Stimulated activated CD4-positive, alpha-beta T cell treated with anti-CD3 and anti-CD28 coated beads, Interleukin-2, amount 100 ng/mL, for 48 hours (primary cell): ENCODE measurements around the gene PITPNC1.
A peak's percentile ranks its signal among the peaks of the same experiment; 100 is the strongest.

Experiments used
- DNase-seq, 2 donors: peaks; one replicate each; pipeline ENCODE4 v3.0.0-alpha.2; 2020

The PITPNC1 gene

GRCh38 chr17:67435786-67436185, 58.7 kb downstream of the PITPNC1 start:
- DNase-seq: no peak

GRCh38 chr17:67436233-67436632, 59.2 kb downstream of the PITPNC1 start:
- DNase-seq: no peak

DNA sequence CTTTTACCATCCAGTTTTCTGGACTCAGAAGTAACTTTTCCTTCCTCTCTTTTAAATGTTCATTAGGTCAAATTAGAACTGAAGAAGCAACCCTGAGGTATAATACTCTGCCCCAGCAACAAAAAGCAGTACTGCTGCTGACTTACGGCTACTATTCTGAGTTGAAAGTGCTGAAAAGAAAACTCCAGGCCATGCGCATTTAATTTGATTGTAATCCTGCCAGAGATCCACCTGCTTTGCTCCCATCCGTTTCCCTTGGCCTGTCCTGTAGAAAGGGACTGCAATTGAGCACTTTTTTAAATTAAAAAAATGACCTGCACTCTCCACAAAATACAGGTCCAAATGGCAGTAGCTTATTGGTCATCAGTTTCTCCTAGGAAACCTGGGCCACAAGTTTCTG, 61.6 kb downstream of the PITPNC1 start:
- DNase-seq: no peak

DNA sequence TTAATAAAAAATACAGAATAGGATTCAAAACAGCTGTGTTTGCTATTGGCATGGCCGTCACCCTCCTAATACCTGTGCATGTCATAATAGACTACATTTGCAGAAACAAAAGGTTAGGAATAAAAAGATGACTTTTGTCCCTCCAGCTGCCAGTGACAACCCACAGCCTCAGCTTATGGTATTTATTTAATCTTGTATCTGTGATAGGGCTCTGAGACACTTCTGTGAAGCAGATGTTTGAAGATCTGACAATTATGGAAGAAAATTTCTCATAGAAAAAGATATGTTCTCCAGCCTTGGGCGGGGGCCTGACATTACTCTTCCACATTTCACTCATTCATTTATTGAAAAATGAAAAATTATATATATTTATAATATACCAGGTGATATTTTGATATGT, 62.2 kb downstream of the PITPNC1 start:
- no peak for DNase-seq

DNA sequence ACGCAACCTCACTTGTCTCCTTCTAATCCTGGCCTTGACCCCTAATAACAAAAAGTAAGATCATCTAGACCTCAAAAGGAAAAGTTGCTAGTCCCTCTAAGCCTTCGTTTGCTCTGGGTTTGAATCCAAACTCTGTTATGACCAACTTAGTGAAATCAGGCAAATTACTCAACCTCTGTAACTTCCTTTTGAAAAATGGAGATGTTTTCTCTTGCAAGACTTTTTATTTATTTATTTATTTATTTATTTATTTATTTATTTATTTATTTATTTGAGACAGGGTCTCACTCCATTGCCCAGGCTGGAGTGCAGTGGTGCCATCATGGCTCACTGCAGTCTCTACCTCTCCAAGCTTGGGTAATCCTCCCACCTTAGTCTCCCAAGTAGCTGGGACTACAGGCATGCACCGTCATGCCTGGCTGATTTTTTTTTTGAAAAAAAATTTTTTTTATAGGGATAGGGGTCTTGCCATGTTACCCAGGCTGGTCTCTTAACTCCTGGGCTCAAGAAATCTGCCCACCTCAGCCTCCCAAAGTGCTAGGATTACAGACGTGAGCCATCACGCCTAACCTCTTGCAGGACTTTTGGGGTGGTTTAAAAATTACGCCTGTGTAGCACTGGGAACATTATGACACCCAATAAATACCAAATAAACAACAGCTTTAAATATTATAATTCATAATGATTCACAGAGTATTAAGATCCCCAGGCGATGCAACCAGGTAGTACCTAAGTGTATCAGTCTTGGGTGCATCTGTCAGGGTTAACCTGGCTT, 63.4 kb downstream of the PITPNC1 start:
- DNase-seq: no peak

GRCh38 chr17:67441052-67441895, 64.2 kb downstream of the PITPNC1 start:
- peak; percentile 55 to 58 for DNase-seq

- no peak for DNase-seq
Observed at GRCh38 chr17:67441896-67442219, 64.8 kb downstream of the PITPNC1 start.

DNA sequence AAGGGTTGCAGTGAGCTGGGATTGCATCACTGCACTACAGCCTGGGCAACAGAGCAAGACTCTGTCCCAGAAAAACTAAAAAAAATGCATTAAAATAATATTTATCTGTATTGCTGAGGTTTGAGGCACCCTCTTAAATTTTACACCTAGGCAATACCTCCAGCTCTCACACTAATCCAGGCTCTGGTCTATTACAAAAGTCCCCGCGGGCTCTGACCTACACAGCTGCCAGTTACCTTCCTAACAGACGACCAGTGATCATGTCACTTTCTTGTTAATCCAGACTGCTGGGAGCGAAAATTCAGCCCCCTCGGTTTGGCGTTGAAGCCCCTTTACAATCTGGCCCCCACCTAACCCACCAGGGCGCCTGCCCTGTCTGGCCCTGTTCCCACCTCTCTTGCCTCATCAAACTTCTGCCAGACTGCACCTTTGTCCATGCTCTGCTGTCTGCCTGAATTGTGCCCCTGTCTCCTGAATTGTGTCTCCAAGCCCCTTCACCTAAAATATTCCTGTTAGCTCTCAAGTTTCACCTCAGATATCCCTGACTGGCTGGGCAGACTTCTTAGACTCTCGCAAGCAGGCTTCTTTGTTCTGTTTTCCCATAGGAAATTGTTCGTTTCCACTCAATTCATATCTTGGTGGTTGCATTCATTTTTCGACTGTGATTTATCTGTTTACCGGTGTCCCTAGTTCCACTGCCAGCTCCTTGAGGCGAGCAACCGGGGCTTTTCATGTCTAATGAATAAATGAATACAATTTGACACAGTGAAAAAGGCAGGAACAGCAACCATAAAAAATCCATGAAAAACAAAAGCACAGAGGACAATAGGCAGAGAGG, 65.9 kb downstream of the PITPNC1 start:
- DNase-seq: no peak

DNA sequence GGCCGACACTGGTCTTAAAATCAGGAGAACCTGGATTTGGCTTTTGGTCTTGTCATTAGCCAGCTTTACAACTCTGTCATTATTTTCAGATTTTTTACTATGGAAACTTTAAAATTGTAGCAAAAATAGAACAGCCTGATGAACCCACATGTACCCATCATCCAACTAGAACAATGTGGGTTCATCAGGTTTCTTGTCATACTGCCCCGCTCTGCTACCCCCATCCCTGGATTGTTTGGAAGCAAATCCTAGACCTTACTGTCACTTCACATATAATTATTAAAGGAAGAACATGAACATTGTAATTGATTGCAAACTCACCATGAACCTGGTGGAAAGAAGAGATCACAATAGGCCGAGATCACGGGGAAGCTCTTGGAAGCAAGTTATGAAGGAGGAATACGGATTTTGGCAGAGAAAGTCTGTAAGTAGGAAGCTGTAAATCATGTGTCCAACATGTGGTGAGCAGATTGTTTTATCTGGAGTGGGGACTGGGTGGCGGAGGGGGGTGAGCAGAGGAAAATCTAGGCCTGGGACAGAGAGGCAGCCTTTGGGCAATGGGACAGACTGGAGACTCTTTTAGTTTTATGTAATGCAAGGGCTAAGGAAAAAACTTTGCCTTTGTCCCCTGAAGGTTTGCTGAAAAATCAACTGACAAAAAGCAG, 67.0 kb downstream of the PITPNC1 start:
- DNase-seq: no peak

DNA sequence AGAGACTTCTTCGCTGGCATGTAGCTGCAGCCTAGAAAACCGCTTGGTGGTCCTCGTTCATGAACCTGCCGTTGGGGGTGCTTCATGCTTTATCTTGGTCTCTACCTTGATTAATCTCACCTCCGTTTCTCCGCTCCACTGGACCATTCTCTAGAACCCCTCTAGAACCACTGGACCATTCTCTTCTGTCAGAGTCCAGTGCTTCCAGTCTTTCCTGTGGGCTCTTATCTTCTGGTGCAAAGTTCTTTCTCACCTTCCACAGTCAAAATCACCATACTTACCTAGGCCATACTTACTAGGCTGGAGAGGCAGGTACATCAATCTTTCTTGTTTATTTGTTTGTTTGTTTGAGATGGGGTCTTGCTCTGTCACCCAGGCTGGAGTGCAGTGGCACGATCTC, 71.4 kb downstream of the PITPNC1 start:
- DNase-seq: no peak

DNA sequence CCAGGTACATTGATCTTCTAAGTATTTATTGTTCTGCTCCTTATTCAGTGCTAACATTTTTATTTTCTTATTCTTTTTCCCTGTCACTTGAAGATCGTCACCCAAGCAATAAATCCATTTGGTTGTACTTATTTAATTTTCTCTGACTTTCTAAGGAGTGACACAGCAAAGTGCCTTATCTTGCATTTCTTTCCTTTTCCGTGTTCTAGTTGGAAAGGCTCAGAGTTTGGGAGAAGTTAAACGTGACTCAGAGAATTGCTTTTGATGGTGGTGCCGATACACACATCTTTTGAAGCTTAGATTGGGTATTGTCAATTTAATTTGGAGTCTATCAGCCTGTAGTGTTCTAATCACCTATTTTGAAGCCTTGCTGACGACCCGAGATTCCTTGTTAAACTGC, 72.0 kb downstream of the PITPNC1 start:
- no peak for DNase-seq

GRCh38 chr17:67449845-67450755, 73.0 kb downstream of the PITPNC1 start:
- no peak for DNase-seq

DNA sequence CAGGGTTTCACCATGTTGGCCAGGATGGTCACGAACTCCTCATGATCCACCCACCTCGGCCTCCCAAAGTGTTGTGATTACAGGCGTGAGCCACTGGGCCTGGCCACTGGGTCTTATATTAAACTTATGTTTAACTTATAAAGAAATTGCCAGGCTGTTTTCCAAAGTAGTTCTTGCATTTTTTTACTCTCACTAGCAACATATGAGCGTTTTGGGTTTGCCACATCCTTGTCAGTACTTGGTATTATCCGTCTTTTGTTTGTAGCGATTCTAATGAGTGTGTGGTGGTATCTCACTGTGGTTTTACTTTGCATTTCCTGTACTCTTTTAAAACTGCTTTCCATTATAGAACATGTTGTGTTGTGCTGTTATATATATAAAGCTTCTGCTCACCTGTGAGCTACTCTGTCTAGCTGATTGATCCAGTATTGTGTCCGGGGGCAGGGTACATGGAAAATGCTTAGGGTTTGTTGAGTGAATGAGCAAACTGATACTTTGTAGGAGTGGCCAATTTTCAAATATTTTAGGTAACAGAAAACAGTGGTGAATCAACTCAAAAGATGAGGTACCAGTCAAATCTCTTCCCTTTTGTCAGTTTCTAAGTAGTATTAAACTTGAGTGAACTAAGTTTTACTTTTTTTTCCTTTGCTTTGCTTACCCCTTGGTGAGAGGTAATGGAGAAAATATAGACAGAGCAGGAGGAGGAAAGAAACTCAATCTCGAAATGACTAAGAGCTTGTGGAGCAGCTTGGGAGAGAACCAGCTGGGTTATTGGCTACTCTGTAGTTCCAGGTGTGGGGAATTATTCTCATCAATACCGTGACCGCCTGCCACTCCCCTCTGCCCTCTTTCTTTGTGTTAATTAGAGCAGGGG, 75.8 kb downstream of the PITPNC1 start:
- DNase-seq: no peak

GRCh38 chr17:67456103-67456502, 79.0 kb downstream of the PITPNC1 start:
- no peak for DNase-seq

- DNase-seq: no peak
Observed at GRCh38 chr17:67456889-67457288, 79.8 kb downstream of the PITPNC1 start.

DNA sequence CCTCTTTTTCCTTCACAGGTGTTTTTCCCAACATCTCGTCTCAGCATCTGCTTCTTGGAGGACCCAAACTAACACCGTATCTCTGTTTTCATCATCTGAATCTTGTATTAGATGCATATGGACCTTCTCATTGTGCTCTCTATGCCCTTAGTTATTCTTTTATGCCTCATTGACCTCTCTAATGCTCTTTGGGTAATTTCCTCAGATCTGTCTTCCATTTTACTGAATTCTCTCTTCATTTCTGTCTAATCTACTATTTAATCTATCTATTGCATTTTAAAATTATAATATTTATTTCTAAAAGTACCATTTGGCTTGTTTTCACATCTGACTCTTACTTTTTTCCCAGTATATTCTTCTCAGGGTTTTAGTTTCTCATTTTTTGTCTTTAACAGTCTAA, 81.1 kb downstream of the PITPNC1 start:
- no peak for DNase-seq

DNA sequence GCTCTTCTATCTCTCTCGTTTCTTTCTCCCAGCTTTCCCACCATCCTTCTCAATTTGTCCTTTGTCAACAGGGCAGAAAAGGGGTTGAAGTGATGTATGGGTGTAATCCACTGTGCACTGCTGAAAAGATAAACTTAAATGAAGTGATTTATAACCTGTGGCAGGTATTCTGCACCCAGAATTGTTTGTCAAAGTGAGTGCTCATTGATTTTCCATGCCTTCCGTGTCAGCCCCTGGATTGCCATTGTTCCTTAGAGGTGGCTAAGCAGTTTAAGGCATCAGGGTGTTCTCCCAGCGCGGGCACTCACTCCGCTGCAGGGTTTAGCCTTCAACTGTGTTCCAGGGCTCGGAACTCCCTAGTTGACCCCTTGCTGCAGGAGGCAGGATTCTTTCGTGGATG, 82.9 kb downstream of the PITPNC1 start:
- no peak for DNase-seq

DNA sequence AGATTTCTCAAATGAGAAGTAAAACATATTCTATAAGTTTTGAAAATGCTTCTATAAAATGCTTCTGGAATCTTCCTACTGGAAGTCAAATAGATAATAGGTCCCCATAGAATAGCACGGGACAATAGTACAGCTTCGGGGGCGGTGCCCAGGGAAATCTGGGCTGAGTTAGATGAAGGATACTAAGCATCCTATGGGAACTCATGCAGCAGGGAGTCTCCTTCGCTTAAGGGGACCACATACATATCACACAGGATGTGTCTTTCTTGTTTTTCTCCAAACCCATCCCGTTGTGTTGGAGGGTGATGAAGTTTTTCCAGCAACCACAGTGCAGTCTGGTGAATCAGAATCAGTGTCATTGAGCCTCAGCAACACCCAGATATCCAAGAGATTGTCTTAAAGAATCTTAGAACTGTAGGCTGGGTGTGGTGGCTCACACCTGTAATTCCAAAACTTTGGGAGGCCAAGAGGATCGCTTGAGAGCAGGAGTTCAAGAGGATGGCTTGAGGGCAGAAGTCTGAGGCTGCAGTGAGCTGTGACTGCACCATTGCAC, 84.2 kb downstream of the PITPNC1 start:
- DNase-seq: no peak

- no peak for DNase-seq
Observed at GRCh38 chr17:67461876-67462275, 84.8 kb downstream of the PITPNC1 start.

DNA sequence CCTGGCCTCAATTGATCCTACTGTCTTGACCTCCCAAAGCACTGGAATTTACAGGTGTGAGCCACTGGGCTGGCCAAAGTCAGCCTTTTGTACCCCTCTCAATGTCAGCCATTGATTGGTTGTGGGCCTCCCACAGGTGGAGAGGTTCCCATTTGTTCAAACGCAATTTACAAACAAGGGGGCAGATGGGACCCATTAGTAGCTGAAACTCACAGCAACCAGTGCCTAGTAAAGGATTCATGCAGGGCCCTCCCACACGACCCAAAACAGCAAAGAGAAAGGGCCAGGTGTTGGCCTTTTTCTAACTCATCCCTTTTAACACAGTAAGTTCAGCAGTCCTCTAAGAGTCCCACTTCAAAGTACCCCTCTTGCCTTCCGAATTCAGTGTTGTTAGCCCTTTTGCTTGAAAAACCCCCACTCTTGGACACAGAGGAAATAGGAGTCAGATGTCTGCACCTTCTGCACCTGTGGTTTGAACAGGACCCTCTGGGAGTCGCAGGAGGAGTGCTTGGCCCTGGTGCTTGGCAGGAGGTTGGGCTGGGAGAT, 89.2 kb downstream of the PITPNC1 start:
- DNase-seq: no peak
